ENCODE measurements around the gene GP1BA. TPM values are rescaled to one million over a fixed set of nuclear protein-coding genes. Genes with fewer than 3 reads are reported as not detected.

Gene GP1BA
- total RNA-seq, 2 donors from 2014 or later = not detected

DNA sequence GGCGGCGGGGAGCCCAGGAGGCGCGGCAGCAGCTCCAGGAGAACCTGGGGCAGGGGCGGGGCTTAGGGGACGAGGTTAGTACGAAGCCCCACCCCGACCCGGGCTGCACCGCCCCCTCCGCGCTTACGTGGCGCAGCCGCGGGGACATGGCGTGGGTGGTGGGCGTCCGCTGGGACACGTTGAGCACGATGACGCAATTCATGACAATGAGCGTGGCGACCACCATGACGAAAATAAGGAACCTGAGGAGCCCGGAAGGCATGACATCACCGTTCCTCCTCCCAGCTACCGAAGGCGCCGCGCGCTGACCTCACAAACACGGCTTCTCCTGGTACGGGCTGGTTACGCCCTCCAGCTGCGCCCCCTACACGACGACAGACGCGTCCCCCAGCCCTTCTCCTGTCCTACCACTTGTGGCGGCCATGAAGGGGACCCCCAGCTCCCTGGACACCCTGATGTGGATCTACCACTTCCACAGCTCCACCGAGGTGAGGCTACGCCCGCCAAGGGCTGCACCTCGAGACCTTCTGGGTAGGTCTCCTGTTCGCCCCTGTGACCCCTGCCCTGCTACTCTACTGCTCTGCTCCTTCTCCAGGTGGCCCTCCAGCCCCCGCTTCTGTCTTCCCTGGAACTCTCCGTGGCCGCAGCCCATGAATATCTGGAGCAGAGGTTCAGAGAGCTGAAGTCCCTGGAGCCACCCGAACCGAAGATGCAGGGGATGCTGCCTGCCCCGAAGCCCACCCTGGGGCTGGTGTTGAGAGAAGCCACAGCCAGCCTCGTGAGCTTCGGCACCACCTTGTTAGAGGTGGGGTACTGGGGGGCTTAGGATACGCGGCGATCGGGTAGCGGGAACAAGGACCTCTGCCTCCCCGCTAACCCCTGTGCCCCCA lies 32.5 kb upstream of the GP1BA start, which contains the start of gene C17orf107:
TSS of gene C17orf107 (plus strand) at position 196 of the 890 bp plus-strand sequence. CDS start at position 423, 227 bp downstream.
- Histone ChIP-seq H3K36me3 (peaks cover 31% of the 10 kb centered on the region), H3K27me3 (no peaks in the 10 kb centered on the region), H3K4me3 (peak within 1 kb of the TSS; percentile 42 to 53), H3K4me1 (peaks cover 0 to 54% of the 10 kb centered on the region in 2 donors), H3K9me3 (no peaks in the 10 kb centered on the region), H3K27ac (peak within 1 kb of the TSS; percentile 46 to 82)
- TF ChIP-seq, protein P1, sequence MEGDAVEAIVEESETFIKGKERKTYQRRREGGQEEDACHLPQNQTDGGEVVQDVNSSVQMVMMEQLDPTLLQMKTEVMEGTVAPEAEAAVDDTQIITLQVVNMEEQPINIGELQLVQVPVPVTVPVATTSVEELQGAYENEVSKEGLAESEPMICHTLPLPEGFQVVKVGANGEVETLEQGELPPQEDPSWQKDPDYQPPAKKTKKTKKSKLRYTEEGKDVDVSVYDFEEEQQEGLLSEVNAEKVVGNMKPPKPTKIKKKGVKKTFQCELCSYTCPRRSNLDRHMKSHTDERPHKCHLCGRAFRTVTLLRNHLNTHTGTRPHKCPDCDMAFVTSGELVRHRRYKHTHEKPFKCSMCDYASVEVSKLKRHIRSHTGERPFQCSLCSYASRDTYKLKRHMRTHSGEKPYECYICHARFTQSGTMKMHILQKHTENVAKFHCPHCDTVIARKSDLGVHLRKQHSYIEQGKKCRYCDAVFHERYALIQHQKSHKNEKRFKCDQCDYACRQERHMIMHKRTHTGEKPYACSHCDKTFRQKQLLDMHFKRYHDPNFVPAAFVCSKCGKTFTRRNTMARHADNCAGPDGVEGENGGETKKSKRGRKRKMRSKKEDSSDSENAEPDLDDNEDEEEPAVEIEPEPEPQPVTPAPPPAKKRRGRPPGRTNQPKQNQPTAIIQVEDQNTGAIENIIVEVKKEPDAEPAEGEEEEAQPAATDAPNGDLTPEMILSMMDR (IDR thresholded peaks at IDR 0.05) = peak in 1 of 2 donors; percentile 10
- peak; percentile 88 for DNase-seq (ENCODE audit: low spot score)

DNA sequence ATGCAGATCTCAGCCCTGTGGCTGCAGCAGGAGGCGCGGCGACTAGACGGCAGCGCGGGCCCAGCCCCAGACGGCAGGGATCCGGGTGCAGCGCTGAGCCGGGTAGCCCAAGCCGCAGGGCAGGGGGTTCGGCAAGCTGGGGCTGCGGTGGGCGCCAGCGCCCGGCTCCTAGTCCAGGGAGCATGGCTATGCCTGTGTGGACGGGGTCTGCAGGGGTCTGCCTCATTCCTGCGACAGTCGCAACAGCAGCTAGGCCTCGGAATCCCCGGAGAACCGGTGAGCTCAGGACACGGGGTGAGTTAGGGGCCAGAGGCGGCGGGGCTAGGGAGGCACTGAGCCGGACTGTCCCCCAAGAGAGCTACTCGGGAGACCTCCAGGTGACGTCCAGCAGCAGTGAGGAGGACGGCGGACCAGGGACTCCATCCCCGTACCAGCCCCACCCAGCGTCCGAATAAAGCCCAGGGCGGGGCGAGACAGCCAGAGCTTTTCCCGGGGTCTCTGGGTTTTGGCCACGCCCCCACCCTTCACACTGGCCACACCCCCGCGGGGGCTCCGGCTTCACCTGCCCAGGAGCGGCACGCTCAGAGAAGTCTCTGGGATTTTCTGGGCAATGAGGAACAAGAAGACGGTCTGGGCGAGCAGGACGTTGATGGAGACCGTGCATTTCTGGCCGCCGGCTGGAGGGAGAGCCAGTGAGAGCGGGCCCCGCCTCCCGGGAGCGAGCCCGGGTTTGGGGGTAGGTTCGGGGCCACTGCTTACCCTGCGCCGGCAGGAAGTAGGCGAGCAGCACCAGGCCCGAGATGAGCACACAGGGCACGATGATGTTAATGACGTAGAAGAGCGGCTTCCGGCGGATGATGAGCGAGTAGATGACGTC lies 31.6 kb upstream of the GP1BA start:
- peaks cover 23% of the 10 kb centered on the region for H3K36me3 ChIP-seq
- H3K9me3 ChIP-seq = no peaks in the 10 kb centered on the region
- peak overlapping the region; percentile 82 to 89 for H3K27ac ChIP-seq
- H3K27me3 ChIP-seq = no peaks in the 10 kb centered on the region
- H3K4me1 ChIP-seq = peaks cover 0 to 54% of the 10 kb centered on the region in 2 donors
- TF ChIP-seq, protein P1 (IDR thresholded peaks at IDR 0.05) = no peak
- H3K4me3 ChIP-seq = peak overlapping the region; percentile 42 to 53
- no peak for DNase-seq (ENCODE audit: low spot score)

DNA sequence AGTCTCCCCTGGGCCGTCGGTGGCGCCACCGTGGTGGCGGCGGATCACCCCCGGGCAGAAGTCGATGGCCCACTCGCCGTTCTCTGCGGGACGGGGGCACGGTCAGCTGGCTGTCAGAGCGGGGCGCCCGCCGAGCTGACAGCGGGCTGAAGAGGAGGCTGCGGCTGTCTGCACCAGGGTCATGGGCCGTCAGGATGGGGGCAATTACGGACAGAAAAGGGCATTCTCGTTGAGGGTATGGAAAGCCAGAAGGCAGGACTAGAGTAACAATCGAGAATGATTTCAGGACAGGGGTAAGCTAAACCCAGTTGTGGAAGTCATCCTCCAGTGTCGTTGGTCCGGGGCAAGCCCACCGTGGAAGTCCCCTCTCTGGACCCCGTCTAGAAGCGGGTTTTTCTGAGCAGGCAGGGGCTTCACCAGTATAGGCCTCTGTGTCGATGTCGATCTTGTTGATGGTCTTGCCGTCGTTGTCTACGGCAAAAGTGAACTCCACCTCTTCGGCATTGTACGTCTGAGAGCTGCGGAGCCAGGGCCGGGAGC lies 30.9 kb upstream of the GP1BA start:
- peaks cover 16% of the 10 kb centered on the region for H3K36me3 ChIP-seq
- H3K27me3 ChIP-seq = no peaks in the 10 kb centered on the region
- no peak for DNase-seq (ENCODE audit: low spot score)
- H3K4me3 ChIP-seq = peak overlapping the region; percentile 26 to 53
- TF ChIP-seq, protein P1 (IDR thresholded peaks at IDR 0.05) = no peak
- no peaks in the 10 kb centered on the region for H3K9me3 ChIP-seq
- H3K4me1 ChIP-seq = peaks cover 0 to 54% of the 10 kb centered on the region in 2 donors
- peak overlapping the region; percentile 82 to 89 for H3K27ac ChIP-seq

DNA sequence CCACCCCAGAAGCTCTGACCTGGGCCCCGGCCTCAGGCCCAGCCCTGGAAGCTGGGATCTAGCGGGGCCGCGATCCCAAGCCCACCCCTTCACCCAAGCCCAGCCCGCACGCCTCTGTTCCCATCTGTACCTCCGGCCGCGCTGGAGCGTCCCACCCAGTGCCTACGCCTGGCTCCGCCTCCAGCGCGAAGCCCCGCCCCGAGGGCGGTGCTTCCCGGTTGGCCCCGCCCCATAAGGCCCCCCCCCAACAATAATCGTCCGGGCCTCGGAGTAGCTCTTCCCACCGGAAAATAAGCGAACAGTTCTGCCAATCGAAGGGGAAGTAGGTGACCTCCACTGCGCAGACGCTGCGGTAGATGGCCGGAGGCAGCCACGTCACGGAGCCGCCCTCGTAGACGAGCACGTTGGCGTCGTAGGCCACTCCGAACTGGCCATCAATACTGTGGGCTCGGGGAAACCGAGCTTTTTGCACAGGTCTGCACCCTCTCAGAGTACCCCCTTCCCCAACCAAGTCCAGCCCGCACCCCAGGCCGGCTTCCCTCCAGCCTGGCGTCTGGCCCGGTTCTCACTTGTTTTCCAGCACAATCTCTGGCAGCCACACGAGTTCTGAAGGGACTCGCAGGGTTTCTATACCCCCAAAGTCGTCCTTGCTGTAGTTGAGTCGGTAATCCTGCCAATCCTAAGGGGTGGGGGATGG lies 30.3 kb upstream of the GP1BA start:
- H3K36me3 ChIP-seq = peaks cover 10% of the 10 kb centered on the region
- no peaks in the 10 kb centered on the region for H3K9me3 ChIP-seq
- no peak for DNase-seq (ENCODE audit: low spot score)
- H3K27ac ChIP-seq = peak overlapping the region; percentile 82 to 89
- peak overlapping the region; percentile 26 to 53 for H3K4me3 ChIP-seq
- H3K4me1 ChIP-seq = peaks cover 0 to 54% of the 10 kb centered on the region in 2 donors
- TF ChIP-seq, protein P1 (IDR thresholded peaks at IDR 0.05) = no peak
- no peaks in the 10 kb centered on the region for H3K27me3 ChIP-seq

DNA sequence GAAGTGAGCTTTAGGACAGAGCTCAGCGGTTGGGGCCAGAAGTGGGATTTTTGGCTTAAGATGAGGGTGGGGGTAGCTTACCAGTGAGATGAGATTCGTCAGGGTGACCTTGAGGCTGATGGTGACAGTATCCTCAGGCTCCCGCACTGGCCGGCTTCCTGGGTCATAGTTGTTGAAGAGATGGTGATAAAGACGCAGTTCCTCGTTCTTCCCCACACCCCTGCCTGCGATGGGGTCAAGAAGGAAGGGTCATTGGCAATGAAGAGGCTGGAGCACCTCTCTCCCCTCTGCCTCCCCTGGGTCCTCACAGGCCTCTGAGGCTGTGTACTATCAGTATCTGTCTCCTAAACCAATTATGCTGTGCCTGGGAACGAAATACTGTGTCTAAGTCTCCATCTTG lies 29.5 kb upstream of the GP1BA start:
- Histone ChIP-seq H3K9me3 (no peaks in the 10 kb centered on the region), H3K4me3 (peak overlapping the region; percentile 26 to 53)

More for the DNA sequence above, 29.5 kb upstream of the GP1BA start:
- peaks cover 8% of the 10 kb centered on the region for H3K36me3 ChIP-seq
- H3K27ac ChIP-seq = peak overlapping the region; percentile 82 to 89
- H3K27me3 ChIP-seq = no peaks in the 10 kb centered on the region
- TF ChIP-seq, protein P1 (IDR thresholded peaks at IDR 0.05) = no peak
- H3K4me1 ChIP-seq = peaks cover 0 to 54% of the 10 kb centered on the region in 2 donors
- no peak for DNase-seq (ENCODE audit: low spot score)

Data from right atrium auricular region (tissue), 2 donors.